ENCODE data around the gene TIMM10. TPM values are rescaled to one million over a fixed set of nuclear protein-coding genes. Genes with fewer than 3 reads are reported as not detected.

The TIMM10 gene
- total RNA-seq, 1 donor from 2014 or later, result 43.1 TPM

DNA sequence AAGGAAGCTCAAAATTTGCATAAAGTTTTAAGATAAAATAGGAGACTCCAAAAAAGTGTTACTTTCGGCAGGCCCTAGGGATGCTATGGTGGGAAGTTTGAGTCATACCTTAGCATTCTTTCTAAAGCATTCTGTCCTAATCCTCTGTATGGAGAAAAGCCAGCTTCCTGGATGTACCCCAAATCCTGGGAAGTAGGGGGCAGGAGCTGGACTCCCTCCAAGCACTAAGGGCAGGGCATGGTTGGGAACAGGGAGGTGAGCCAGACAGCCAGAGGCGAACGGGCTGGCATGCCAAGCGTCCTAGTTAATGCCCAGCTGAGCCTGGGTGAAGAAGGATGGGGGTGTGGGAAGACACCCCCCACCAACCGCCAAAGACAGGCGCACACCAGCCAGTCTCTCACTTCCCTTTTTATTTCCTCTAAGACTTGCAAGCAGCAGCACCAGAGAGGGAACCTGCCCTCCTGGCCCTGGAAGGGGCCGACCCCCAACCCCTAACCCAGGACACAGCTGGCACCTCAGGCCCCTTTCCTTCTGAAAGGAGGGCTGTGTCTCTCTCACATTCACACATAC lies 46.3 kb downstream of the TIMM10 start:
- H3K4me3 ChIP-seq (ENCODE audit: low read depth, low read length), result no peak overlapping the region
- DNase-seq (ENCODE audit: low read depth), result no peak
- TF ChIP-seq, protein P1, sequence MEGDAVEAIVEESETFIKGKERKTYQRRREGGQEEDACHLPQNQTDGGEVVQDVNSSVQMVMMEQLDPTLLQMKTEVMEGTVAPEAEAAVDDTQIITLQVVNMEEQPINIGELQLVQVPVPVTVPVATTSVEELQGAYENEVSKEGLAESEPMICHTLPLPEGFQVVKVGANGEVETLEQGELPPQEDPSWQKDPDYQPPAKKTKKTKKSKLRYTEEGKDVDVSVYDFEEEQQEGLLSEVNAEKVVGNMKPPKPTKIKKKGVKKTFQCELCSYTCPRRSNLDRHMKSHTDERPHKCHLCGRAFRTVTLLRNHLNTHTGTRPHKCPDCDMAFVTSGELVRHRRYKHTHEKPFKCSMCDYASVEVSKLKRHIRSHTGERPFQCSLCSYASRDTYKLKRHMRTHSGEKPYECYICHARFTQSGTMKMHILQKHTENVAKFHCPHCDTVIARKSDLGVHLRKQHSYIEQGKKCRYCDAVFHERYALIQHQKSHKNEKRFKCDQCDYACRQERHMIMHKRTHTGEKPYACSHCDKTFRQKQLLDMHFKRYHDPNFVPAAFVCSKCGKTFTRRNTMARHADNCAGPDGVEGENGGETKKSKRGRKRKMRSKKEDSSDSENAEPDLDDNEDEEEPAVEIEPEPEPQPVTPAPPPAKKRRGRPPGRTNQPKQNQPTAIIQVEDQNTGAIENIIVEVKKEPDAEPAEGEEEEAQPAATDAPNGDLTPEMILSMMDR (conservative IDR thresholded peaks at IDR 0.05; ENCODE audit: low read depth, low read length), result no peak

DNA sequence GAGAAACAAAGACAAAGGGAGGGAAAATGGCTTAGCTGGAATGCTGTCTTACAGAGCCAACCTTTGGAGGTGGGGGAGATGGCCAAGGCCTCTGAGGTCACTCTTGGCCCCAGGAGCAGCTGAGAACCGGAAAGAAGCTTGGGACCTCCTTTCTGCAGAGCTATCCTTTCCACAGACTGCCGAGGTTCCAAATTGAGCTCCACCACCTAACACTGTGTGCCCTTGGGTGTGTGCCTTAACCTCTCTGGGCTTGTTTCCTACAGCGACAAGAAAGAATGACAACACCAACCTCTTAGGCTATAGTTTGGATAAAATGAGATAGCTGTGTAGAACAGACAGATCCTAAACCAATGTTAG lies 47.0 kb downstream of the TIMM10 start:
- DNase-seq (ENCODE audit: low read depth), result no peak
- H3K4me3 ChIP-seq (ENCODE audit: low read depth, low read length), result no peak overlapping the region
- TF ChIP-seq, protein P1 (conservative IDR thresholded peaks at IDR 0.05; ENCODE audit: low read depth, low read length), result no peak

DNA sequence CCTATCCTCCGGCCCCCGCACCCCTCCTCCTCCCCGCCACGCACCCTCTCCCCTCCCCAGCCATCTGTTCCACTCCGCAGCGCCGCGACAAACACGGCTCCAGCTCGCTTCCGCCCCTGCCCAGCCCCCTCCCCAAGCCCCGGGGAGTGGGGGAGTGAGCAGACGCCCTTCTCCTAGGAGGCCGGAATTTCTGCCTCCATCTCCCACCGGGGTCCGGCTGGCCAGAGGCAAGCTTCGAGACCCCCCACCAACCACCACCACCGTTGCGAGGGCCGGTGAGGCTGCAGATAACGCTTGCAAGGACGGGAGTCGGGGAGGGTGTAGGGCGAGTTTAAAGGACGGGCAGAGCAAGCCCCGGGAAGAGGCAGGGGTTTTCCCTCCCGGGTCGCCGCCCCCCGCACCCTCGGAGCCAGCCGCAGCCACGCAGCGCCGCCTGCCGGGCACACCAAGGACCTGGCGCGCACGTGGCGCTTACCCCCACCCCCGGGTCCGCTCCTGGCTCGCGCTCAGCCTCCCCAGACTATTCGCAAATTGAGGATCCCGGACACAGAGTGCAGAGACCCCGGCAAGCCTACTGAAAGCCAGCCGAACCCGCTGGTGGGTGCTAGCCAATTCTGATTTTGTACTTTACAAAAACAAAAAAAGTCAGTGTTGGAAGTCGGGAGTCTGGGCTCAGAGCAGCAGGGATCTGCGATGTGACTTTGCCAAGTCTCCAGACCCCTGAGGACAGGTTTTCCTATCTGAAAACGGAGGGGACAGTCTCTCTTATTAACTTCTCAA lies 47.6 kb downstream of the TIMM10 start:
- H3K4me3 ChIP-seq (ENCODE audit: low read depth, low read length), result peak overlapping the region; percentile 52
- no peak for DNase-seq (ENCODE audit: low read depth)
- TF ChIP-seq, protein P1 (conservative IDR thresholded peaks at IDR 0.05; ENCODE audit: low read depth, low read length), result peak; percentile 67

DNA sequence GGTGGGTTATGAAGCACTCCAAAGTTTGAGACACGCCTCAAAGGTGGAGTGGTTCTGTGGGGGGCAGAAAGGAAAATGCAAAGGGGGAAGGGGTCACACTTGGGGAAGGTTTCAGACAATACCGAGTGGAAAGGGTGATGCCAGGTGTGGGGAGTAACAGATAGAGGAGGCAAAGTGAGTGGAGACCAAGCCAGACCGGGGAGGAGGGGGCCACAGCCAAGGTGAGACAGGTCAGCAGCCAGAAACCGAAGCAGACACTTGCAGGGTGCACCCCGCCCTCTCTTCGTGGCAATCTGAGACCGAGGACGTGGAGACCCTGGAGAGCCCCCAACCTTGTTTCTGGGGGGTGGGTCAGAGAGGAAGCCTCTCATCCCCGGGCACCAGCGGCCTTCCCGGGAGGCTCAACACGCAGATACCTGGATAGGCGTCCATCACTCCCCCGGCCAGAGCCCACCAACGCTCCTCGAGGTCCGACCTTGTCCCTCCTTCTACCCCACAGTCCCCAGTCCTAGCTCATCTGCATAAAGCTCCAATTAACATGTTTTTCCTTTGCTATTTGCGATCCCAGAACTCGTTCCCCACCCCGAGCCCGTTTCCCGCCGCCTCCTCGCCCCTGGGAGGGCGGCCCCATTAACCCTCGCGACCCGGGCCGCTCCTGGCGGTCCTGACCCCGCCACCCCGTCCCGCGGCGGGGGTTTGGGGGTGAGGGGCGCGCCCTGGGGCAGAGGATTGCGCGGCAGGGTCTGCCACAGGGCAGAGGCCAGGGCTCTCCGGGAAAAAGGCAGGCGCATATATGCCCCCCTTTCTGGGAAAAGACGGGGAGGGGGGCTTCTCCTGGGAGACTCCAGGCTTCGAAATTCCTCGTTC lies 48.4 kb downstream of the TIMM10 start:
- DNase-seq (ENCODE audit: low read depth), result no peak
- TF ChIP-seq, protein P1 (conservative IDR thresholded peaks at IDR 0.05; ENCODE audit: low read depth, low read length), result no peak
- H3K4me3 ChIP-seq (ENCODE audit: low read depth, low read length), result peak overlapping the region; percentile 52

DNA sequence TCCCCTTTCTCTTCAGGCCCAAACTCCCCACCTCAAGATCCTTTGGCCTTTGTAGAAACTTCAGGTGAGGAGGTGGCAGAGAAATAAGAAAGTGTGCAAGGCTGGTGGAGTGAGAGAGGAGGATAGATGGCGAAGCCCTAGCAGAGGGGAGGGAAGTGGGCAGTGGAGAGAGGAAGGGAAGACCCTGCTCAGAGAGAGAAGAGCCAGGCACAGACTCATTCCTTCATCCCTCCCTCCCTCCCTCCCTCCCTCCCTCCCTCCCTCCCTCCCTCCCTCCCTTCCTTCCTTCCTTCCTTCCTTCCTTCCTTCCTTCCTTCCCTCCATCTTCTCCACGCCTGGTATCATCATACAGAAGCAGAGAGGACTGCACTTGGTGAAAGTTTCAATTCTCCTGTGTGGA lies 49.2 kb downstream of the TIMM10 start:
- no peak for DNase-seq (ENCODE audit: low read depth)
- TF ChIP-seq, protein P1 (conservative IDR thresholded peaks at IDR 0.05; ENCODE audit: low read depth, low read length), result no peak
- no peak overlapping the region for H3K4me3 ChIP-seq (ENCODE audit: low read depth, low read length)

DNA sequence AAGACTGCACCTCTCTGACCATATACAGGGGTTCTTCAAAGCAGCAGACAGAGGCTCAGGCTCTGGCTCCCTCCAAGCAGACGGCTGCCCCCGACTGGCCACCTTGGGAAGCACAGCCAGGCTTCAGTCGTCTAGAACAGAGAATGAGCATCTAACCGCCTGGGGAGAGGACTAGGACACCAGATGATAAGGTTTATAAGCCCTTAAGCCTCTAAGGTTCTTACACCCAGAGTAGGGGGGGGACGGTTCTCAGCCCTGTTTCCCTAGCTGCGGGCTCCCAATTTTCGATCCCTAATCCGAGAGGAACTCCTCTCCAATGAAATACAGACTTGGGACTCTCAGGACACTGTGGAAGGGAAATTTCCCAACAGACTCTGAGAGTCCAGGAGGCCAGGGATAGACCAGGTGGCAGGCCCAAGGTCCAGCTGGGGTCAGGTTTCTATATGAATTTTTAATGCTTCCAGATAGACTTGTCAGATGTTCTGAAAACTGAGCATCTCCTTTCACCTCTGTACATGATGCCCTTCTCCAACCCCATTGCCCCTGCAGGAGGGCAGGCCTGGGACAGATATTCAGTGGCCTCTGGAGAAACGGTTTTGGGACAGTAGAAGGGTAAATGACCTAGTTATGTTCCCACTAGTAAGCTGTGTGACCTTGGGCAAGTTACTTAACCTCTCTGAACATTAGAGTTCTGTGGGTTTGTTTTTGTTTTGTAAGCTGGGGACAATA lies 50.0 kb downstream of the TIMM10 start:
- no peak for DNase-seq (ENCODE audit: low read depth)
- H3K4me3 ChIP-seq (ENCODE audit: low read depth, low read length), result no peak overlapping the region

More for the DNA sequence above, 50.0 kb downstream of the TIMM10 start:
- TF ChIP-seq, protein P1 (conservative IDR thresholded peaks at IDR 0.05; ENCODE audit: low read depth, low read length), result peak; percentile 86
